CD8-positive, alpha-beta memory T cell (primary cell): ENCODE results near the gene WWP2. TPM values are rescaled to one million over a fixed set of nuclear protein-coding genes. Genes with fewer than 3 reads are reported as not detected.
"Not testable (repeated sequence)": the region's sequence is repeated elsewhere in the genome, so short reads cannot be mapped to it uniquely, and the experiment has no call there.

ENCODE experiments used
- CTCF ChIA-PET: fragments of 350-600 bp; sonication (Branson Sonifier 250); formaldehyde crosslinking; loops from one replicate; lab custom pipeline; 2021; ENCODE audit warnings: antibody characterized with exemption; lab: Charles Lee
- POLR2A ChIA-PET: fragments of 350-600 bp; sonication (Branson Sonifier 250); formaldehyde crosslinking; loops from one replicate; lab custom pipeline; 2021; ENCODE audit warnings: antibody characterized with exemption; lab: Charles Lee
- DNase-seq, 5 donors: peaks; one replicate each; pipeline versions ENCODE4 v3.0.0 to v3.0.0-alpha.2; 2020 to 2022; ENCODE audit warnings: mixed read lengths in 1 of 5
- H3K27ac ChIP-seq: one replicate; pipeline ENCODE4 v1.7.0; 2013; ENCODE audit warnings: low read depth, mild to moderate bottlenecking, low read length, moderate library complexity
- H3K27me3 ChIP-seq: 2 replicates; pipeline ENCODE4 v1.7.0; 2013; ENCODE audit warnings: low read length, mild to moderate bottlenecking; ENCODE audit not compliant: insufficient read depth, poor library complexity, severe bottlenecking
- H3K36me3 ChIP-seq: 2 replicates; pipeline ENCODE4 v1.7.0; 2013; ENCODE audit warnings: mild to moderate bottlenecking, low read length, moderate library complexity; ENCODE audit not compliant: insufficient read depth
- H3K4me1 ChIP-seq: 2 replicates; pipeline ENCODE4 v1.7.0; 2013; ENCODE audit warnings: mild to moderate bottlenecking, low read length, moderate library complexity; ENCODE audit not compliant: insufficient read depth
- H3K4me3 ChIP-seq: 2 replicates; pipeline ENCODE4 v1.7.0; 2013; ENCODE audit warnings: mild to moderate bottlenecking, low read length
- H3K9me3 ChIP-seq: 2 replicates; pipeline ENCODE4 v1.7.0; 2013; ENCODE audit warnings: mild to moderate bottlenecking, low read length
- H3K27ac Mint-ChIP-seq, 8 donors: one replicate each; pipeline ENCODE4 v1.8.0; 2020 to 2021; ENCODE audit warnings: mixed read lengths in 8 of 8, mild to moderate bottlenecking in 6 of 8, inconsistent platforms in 3 of 8, moderate library complexity in 3 of 8
- H3K27me3 Mint-ChIP-seq, 2 donors: one replicate each; pipeline ENCODE4 v1.8.0; 2020 to 2021; ENCODE audit warnings: mixed read lengths in 2 of 2, mild to moderate bottlenecking in 1 of 2, moderate library complexity in 1 of 2
- H3K36me3 Mint-ChIP-seq, 3 donors: one replicate each; pipeline ENCODE4 v1.8.0; 2020 to 2021; ENCODE audit warnings: mixed read lengths in 3 of 3, inconsistent platforms in 1 of 3, mild to moderate bottlenecking in 1 of 3
- H3K4me1 Mint-ChIP-seq, 3 donors: one replicate each; pipeline ENCODE4 v1.8.0; 2020 to 2021; ENCODE audit warnings: mixed read lengths in 3 of 3, inconsistent platforms in 1 of 3, mild to moderate bottlenecking in 1 of 3
- H3K4me3 Mint-ChIP-seq, 7 donors: one replicate each; pipeline ENCODE4 v1.8.0; 2020 to 2021; ENCODE audit warnings: mixed read lengths in 7 of 7, mild to moderate bottlenecking in 6 of 7, moderate library complexity in 4 of 7, inconsistent platforms in 2 of 7
- H3K9me3 Mint-ChIP-seq, 5 donors: one replicate each; pipeline ENCODE4 v1.8.0; 2020 to 2022; ENCODE audit warnings: mixed read lengths in 5 of 5, mild to moderate bottlenecking in 3 of 5, moderate library complexity in 2 of 5, inconsistent platforms in 1 of 5
- polyA plus RNA-seq: library from polyadenylated mRNA; unstranded; fragments of 300-500 nt; fragmentation: Illumina TruSeq; gene quantifications from one replicate; pipeline ENCODE4 v1.2.3, GENCODE V29; 2021
- total RNA-seq, 2 experiments: library from RNA; stranded (reverse); gene quantifications; one replicate each; pipeline ENCODE4 v1.2.3, GENCODE V29; 2021

WWP2 gene
- total and polyA plus RNA-seq, 3 experiments from 2014 or later = 41.0 to 50.6 (median 46.3) TPM

GRCh38 chr16:69847643-69848042 lies 85.5 kb downstream of the WWP2 start:
- Mint-ChIP-seq H3K27ac (peak overlapping the region in 3 of 8 donors; percentile 6 to 73 (median 55)), H3K27me3 (no peaks in the 10 kb centered on the region), H3K36me3 (peaks cover 0 to 63% (median 22%) of the 10 kb centered on the region in 3 donors), H3K4me3 (no peak overlapping the region), H3K9me3 (no peaks in the 10 kb centered on the region), H3K4me1 (peaks cover 0 to 6% (median 4%) of the 10 kb centered on the region in 3 donors)
- ChIA-PET POLR2A (interaction anchor here (0.6 kb wide), 1 partner anchor 122 kb away, joined by 3 read pairs; no protein-coding TSS in a partner anchor), CTCF (no interaction called here)
- no peaks in the 10 kb centered on the region for H3K27me3 ChIP-seq
- no peak overlapping the region for H3K4me3 ChIP-seq
- no peaks in the 10 kb centered on the region for H3K4me1 ChIP-seq
- H3K36me3 ChIP-seq = no peaks in the 10 kb centered on the region
- no peak for DNase-seq
- H3K9me3 ChIP-seq = no peaks in the 10 kb centered on the region
- H3K27ac ChIP-seq = no peak overlapping the region

GRCh38 chr16:69848637-69849545 lies 86.8 kb downstream of the WWP2 start:
- Mint-ChIP-seq H3K4me3 (no peak overlapping the region), H3K9me3 (no peaks in the 10 kb centered on the region), H3K27me3 (no peaks in the 10 kb centered on the region), H3K4me1 (peaks cover 3 to 12% (median 6%) of the 10 kb centered on the region in 3 donors), H3K27ac (peak overlapping the region in 2 of 8 donors; percentile 2 to 23), H3K36me3 (peaks cover 6 to 65% (median 27%) of the 10 kb centered on the region in 3 donors)
- no peak for DNase-seq
- no peaks in the 10 kb centered on the region for H3K9me3 ChIP-seq
- H3K36me3 ChIP-seq = no peaks in the 10 kb centered on the region
- POLR2A ChIA-PET = interaction anchor here (0.6 kb wide), 1 partner anchor 1492 kb away, joined by 3 read pairs; no protein-coding TSS in a partner anchor
- no peak overlapping the region for H3K4me3 ChIP-seq
- H3K27ac ChIP-seq = no peak overlapping the region
- CTCF ChIA-PET = interaction anchor here (1.3 kb wide), 1 partner anchor 17 kb away, joined by 3 read pairs; no protein-coding TSS in a partner anchor
- H3K4me1 ChIP-seq = no peaks in the 10 kb centered on the region
- no peaks in the 10 kb centered on the region for H3K27me3 ChIP-seq

GRCh38 chr16:69851491-69852240 lies 89.5 kb downstream of the WWP2 start:
- ChIA-PET POLR2A (interaction anchor here (0.7 kb wide), 1 partner anchor 125 kb away, joined by 3 read pairs; the partner anchor contains the start of gene NQO1), CTCF (no interaction called here)
- Mint-ChIP-seq H3K36me3 (peaks cover 9 to 58% (median 24%) of the 10 kb centered on the region in 3 donors), H3K4me1 (peaks cover 7 to 25% (median 10%) of the 10 kb centered on the region in 3 donors), H3K27ac (peak overlapping the region in 1 of 8 donors; percentile 18), H3K9me3 (no peaks in the 10 kb centered on the region), H3K4me3 (no peak overlapping the region), H3K27me3 (no peaks in the 10 kb centered on the region)
- no peaks in the 10 kb centered on the region for H3K27me3 ChIP-seq
- H3K27ac ChIP-seq = no peak overlapping the region
- H3K4me3 ChIP-seq = no peak overlapping the region
- DNase-seq = no peak
- H3K4me1 ChIP-seq = no peaks in the 10 kb centered on the region
- H3K36me3 ChIP-seq = no peaks in the 10 kb centered on the region
- H3K9me3 ChIP-seq = no peaks in the 10 kb centered on the region

GRCh38 chr16:69852815-69853214 lies 90.7 kb downstream of the WWP2 start:
- no peaks in the 10 kb centered on the region for H3K27me3 Mint-ChIP-seq
- Histone ChIP-seq H3K4me1 (no peaks in the 10 kb centered on the region), H3K4me3 (no peak overlapping the region), H3K36me3 (no peaks in the 10 kb centered on the region), H3K27me3 (no peaks in the 10 kb centered on the region), H3K27ac (no peak overlapping the region), H3K9me3 (no peaks in the 10 kb centered on the region)
- POLR2A ChIA-PET = no interaction called here
- H3K4me1 Mint-ChIP-seq = peaks cover 7 to 25% (median 10%) of the 10 kb centered on the region in 3 donors
- H3K27ac Mint-ChIP-seq = no peak overlapping the region
- CTCF ChIA-PET = interaction anchor here (1.8 kb wide), 1 partner anchor 78 kb away, joined by 3 read pairs; no protein-coding TSS in a partner anchor
- H3K4me3 Mint-ChIP-seq = no peak overlapping the region
- DNase-seq = no peak
- no peaks in the 10 kb centered on the region for H3K9me3 Mint-ChIP-seq
- peaks cover 9 to 61% (median 22%) of the 10 kb centered on the region in 3 donors for H3K36me3 Mint-ChIP-seq

- peaks cover 3% of the 10 kb centered on the region for H3K36me3 ChIP-seq
- H3K27ac ChIP-seq = no peak overlapping the region
- H3K4me1 ChIP-seq = no peaks in the 10 kb centered on the region
- Mint-ChIP-seq H3K4me1 (peaks cover 7 to 25% (median 10%) of the 10 kb centered on the region in 3 donors), H3K27ac (peak overlapping the region in 2 of 8 donors; percentile 32 to 77), H3K9me3 (no peaks in the 10 kb centered on the region), H3K27me3 (no peaks in the 10 kb centered on the region), H3K4me3 (no peak overlapping the region), H3K36me3 (peaks cover 11 to 62% (median 21%) of the 10 kb centered on the region in 3 donors)
- DNase-seq = no peak
- H3K9me3 ChIP-seq = no peaks in the 10 kb centered on the region
- CTCF ChIA-PET = interaction anchor here (1.8 kb wide), 1 partner anchor 77 kb away, joined by 3 read pairs; no protein-coding TSS in a partner anchor
- POLR2A ChIA-PET = no interaction called here
- no peak overlapping the region for H3K4me3 ChIP-seq
- H3K27me3 ChIP-seq = no peaks in the 10 kb centered on the region
Measured at GRCh38 chr16:69853481-69853880, 91.3 kb downstream of the WWP2 start.

- H3K27ac ChIP-seq, CTCF ChIA-PET, H3K27ac Mint-ChIP-seq, H3K9me3 ChIP-seq, POLR2A ChIA-PET, H3K27me3 ChIP-seq, H3K4me3 Mint-ChIP-seq, DNase-seq, H3K4me1 ChIP-seq, H3K4me3 ChIP-seq, H3K36me3 ChIP-seq, H3K27me3 Mint-ChIP-seq, H3K9me3 Mint-ChIP-seq: not testable (repeated sequence)
- H3K36me3 Mint-ChIP-seq = peaks cover 14 to 64% (median 24%) of the 10 kb centered on the region in 3 donors
- H3K4me1 Mint-ChIP-seq = peaks cover 7 to 25% (median 11%) of the 10 kb centered on the region in 3 donors
Measured at GRCh38 chr16:69854776-69855175, 92.6 kb downstream of the WWP2 start.

GRCh38 chr16:69855592-69855991 lies 93.5 kb downstream of the WWP2 start:
- peaks cover 7 to 22% (median 10%) of the 10 kb centered on the region in 3 donors for H3K4me1 Mint-ChIP-seq
- Histone ChIP-seq H3K36me3 (peaks cover 4% of the 10 kb centered on the region), H3K27ac (no peak overlapping the region), H3K9me3 (no peaks in the 10 kb centered on the region), H3K27me3 (no peaks in the 10 kb centered on the region), H3K4me3 (no peak overlapping the region), H3K4me1 (no peaks in the 10 kb centered on the region)
- ChIA-PET CTCF (no interaction called here), POLR2A (no interaction called here)
- H3K27ac Mint-ChIP-seq = peak overlapping the region in 4 of 8 donors; percentile 1 to 26 (median 6)
- no peaks in the 10 kb centered on the region for H3K9me3 Mint-ChIP-seq
- DNase-seq = no peak
- H3K4me3 Mint-ChIP-seq = no peak overlapping the region
- H3K36me3 Mint-ChIP-seq = peaks cover 14 to 66% (median 20%) of the 10 kb centered on the region in 3 donors
- no peaks in the 10 kb centered on the region for H3K27me3 Mint-ChIP-seq
